Measurements from ENCODE around the gene RASGRF1.

DNA sequence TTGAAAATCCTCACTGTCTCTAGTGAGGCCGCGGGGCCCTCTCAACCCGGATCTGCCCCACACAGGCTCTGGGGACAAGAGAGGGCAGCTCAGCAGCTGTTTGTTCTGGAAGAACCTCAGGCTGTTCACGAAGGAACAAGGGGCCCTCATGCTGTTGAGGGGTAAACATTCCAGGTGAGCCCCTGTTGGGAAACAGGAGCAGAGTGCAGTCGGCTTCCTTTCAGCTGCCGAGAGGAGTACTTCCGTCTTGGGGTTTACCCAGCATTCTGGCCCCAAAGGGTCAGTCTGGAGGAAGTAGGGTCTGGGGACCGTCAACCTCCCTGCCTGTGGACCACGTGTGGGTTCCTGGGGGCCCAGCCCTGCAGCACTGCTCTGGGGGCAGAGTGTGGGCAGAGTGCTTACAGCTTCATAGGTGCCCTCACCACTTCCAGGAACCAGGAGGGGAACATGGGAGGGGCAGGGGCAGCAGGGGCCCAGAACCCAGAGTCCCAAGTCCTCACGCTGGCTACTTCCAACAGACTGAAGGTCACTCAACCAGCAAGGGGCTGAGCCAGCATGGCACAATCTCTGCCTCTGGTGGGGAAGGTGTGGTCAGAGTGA, 96.5 kb downstream of the RASGRF1 start:
- TF ChIP-seq CTCF (IDR thresholded peaks at IDR 0.05) (no peak), POLR2AphosphoS5 (IDR thresholded peaks at IDR 0.05; ENCODE audit: low read depth, low read length) (no peak), SIN3A (IDR thresholded peaks at IDR 0.05; ENCODE audit: borderline replicate concordance, insufficient read depth, low read depth, low read length) (no peak)

All from Panc1 (cell line).